GM18498 (cell line): ENCODE measurements around the gene THBS2.
"Not testable (repeated sequence)": the region's sequence is repeated elsewhere in the genome, so short reads cannot be mapped to it uniquely, and the experiment has no call there.

Source experiments
- ATAC-seq: cut with Tn5 transposase; IDR thresholded peaks from one replicate; pipeline ENCODE4 v1.9.1; 2021; ENCODE audit warnings: mild to moderate bottlenecking, moderate library complexity; ENCODE audit not compliant: unreplicated experiment

The THBS2 gene

GRCh38 chr6:169273511-169273910, 19.9 kb upstream of the THBS2 start:
- ATAC-seq: no peak

GRCh38 chr6:169271877-169272216, 18.2 kb upstream of the THBS2 start:
- no peak for ATAC-seq

- ATAC-seq: no peak
Observed at GRCh38 chr6:169271158-169271876, 17.7 kb upstream of the THBS2 start.

GRCh38 chr6:169270077-169270380, 16.4 kb upstream of the THBS2 start:
- not testable (repeated sequence) for ATAC-seq

GRCh38 chr6:169269180-169270076, 15.8 kb upstream of the THBS2 start:
- ATAC-seq: no peak

GRCh38 chr6:169268276-169268675, 14.6 kb upstream of the THBS2 start:
- ATAC-seq: no peak

GRCh38 chr6:169266746-169267591, 13.3 kb upstream of the THBS2 start:
- no peak for ATAC-seq

GRCh38 chr6:169266261-169266660, 12.6 kb upstream of the THBS2 start:
- ATAC-seq: no peak

GRCh38 chr6:169265486-169266131, 12.0 kb upstream of the THBS2 start:
- ATAC-seq: no peak

- no peak for ATAC-seq
Observed at GRCh38 chr6:169263836-169264608, 10.4 kb upstream of the THBS2 start.

GRCh38 chr6:169263374-169263773, 9.7 kb upstream of the THBS2 start:
- ATAC-seq: no peak

GRCh38 chr6:169262602-169263001, 9.0 kb upstream of the THBS2 start:
- not testable (repeated sequence) for ATAC-seq

- no peak for ATAC-seq
Observed at GRCh38 chr6:169256518-169256917, 2.9 kb upstream of the THBS2 start.

- ATAC-seq: no peak
Observed at GRCh38 chr6:169256061-169256460, 2.4 kb upstream of the THBS2 start.

GRCh38 chr6:169255643-169256042, 2.0 kb upstream of the THBS2 start:
- no peak for ATAC-seq

- ATAC-seq: no peak
Observed at GRCh38 chr6:169254456-169255316, 1.0 kb upstream of the THBS2 start.

- no peak for ATAC-seq
Observed at GRCh38 chr6:169252505-169253189, 999 bp downstream of the THBS2 start.

GRCh38 chr6:169251822-169252504, 1.7 kb downstream of the THBS2 start:
- no peak for ATAC-seq
